ENCODE data around the gene MAGI2.
"Not testable (repeated sequence)": the region's sequence is repeated elsewhere in the genome, so short reads cannot be mapped to it uniquely, and the experiment has no call there.

The MAGI2 gene

DNA sequence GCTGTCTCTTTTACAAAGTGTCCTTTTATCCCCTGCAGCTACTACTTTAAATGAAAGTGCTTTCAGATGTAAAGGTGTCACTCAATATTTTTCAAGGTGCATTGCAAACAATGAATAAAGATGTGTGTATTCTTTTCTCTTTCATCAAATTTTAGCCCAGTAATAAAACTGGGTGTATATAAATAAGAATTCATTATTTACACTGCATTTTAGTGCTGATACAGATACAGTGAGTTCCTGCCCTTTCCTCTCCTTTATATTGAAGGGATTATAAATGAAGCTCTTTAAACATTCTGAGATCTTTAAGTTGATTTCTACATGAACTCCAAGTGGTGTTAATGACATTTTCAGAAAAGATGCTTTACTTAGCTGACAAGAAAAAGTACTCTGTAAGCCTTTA lies 1137.4 kb downstream of the MAGI2 start:
- Histone ChIP-seq H3K27me3 (ENCODE audit: control insufficient read depth, insufficient read depth, low read length) (no peaks in the 10 kb centered on the region), H3K27ac (ENCODE audit: low read depth, low read length) (no peak overlapping the region), H3K9me3 (ENCODE audit: control insufficient read depth, insufficient read depth, low read depth, low read length) (no peaks in the 10 kb centered on the region), H3K4me3 (ENCODE audit: low read depth, low read length) (no peak overlapping the region), H3K4me1 (ENCODE audit: control insufficient read depth, insufficient read depth, low read length) (no peaks in the 10 kb centered on the region), H3K36me3 (ENCODE audit: control insufficient read depth, insufficient read depth, low read length) (no peaks in the 10 kb centered on the region), H3K9ac (ENCODE audit: low read length) (no peak overlapping the region)

DNA sequence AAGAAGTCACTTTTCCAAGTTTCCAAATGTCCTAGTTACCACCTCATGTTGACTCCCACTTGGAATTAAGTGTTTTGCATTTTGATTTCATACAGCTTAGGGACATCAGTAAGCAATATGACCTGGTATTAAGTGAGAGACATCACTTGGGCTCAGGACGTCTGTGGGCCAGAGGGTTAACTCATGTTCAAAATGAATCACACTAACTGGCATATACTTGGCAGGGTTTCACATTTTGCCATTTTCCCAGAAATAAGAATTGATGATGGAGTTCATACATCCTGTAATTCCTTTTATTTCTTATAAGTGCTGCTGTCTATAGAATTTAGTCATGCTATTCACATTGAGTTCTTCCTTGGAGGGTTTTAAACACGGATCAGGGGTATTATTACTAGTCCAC lies 1138.3 kb downstream of the MAGI2 start:
- H3K4me3 ChIP-seq (ENCODE audit: low read depth, low read length) = no peak overlapping the region
- no peak overlapping the region for H3K27ac ChIP-seq (ENCODE audit: low read depth, low read length)
- no peaks in the 10 kb centered on the region for H3K9me3 ChIP-seq (ENCODE audit: control insufficient read depth, insufficient read depth, low read depth, low read length)
- no peaks in the 10 kb centered on the region for H3K4me1 ChIP-seq (ENCODE audit: control insufficient read depth, insufficient read depth, low read length)
- H3K27me3 ChIP-seq (ENCODE audit: control insufficient read depth, insufficient read depth, low read length) = no peaks in the 10 kb centered on the region
- H3K36me3 ChIP-seq (ENCODE audit: control insufficient read depth, insufficient read depth, low read length) = no peaks in the 10 kb centered on the region
- H3K9ac ChIP-seq (ENCODE audit: low read length) = no peak overlapping the region

GRCh38 chr7:78311181-78311580 lies 1142.3 kb downstream of the MAGI2 start:
- no peaks in the 10 kb centered on the region for H3K36me3 ChIP-seq (ENCODE audit: control insufficient read depth, insufficient read depth, low read length)
- H3K9ac ChIP-seq (ENCODE audit: low read length) = no peak overlapping the region
- H3K9me3 ChIP-seq (ENCODE audit: control insufficient read depth, insufficient read depth, low read depth, low read length) = no peaks in the 10 kb centered on the region
- peaks cover 1% of the 10 kb centered on the region; the same call in 1 of the 2 replicates for H3K4me1 ChIP-seq (ENCODE audit: control insufficient read depth, insufficient read depth, low read length)
- H3K27ac ChIP-seq (ENCODE audit: low read depth, low read length) = no peak overlapping the region
- H3K4me3 ChIP-seq (ENCODE audit: low read depth, low read length) = no peak overlapping the region
- no peaks in the 10 kb centered on the region for H3K27me3 ChIP-seq (ENCODE audit: control insufficient read depth, insufficient read depth, low read length)

- Histone ChIP-seq H3K4me1 (ENCODE audit: control insufficient read depth, insufficient read depth, low read length) (peaks cover 4% of the 10 kb centered on the region; the same call in 1 of the 2 replicates), H3K9ac (ENCODE audit: low read length) (no peak overlapping the region), H3K9me3 (ENCODE audit: control insufficient read depth, insufficient read depth, low read depth, low read length) (no peaks in the 10 kb centered on the region), H3K4me3 (ENCODE audit: low read depth, low read length) (no peak overlapping the region), H3K36me3 (ENCODE audit: control insufficient read depth, insufficient read depth, low read length) (no peaks in the 10 kb centered on the region), H3K27ac (ENCODE audit: low read depth, low read length) (no peak overlapping the region), H3K27me3 (ENCODE audit: control insufficient read depth, insufficient read depth, low read length) (no peaks in the 10 kb centered on the region)
Observed at GRCh38 chr7:78307892-78308291, 1145.6 kb downstream of the MAGI2 start.

GRCh38 chr7:78306634-78307033 lies 1146.8 kb downstream of the MAGI2 start:
- Histone ChIP-seq H3K27me3 (ENCODE audit: control insufficient read depth, insufficient read depth, low read length) (no peaks in the 10 kb centered on the region), H3K9ac (ENCODE audit: low read length) (no peak overlapping the region), H3K36me3 (ENCODE audit: control insufficient read depth, insufficient read depth, low read length) (no peaks in the 10 kb centered on the region), H3K9me3 (ENCODE audit: control insufficient read depth, insufficient read depth, low read depth, low read length) (no peaks in the 10 kb centered on the region), H3K4me1 (ENCODE audit: control insufficient read depth, insufficient read depth, low read length) (peaks cover 4% of the 10 kb centered on the region; the same call in 1 of the 2 replicates), H3K4me3 (ENCODE audit: low read depth, low read length) (no peak overlapping the region), H3K27ac (ENCODE audit: low read depth, low read length) (no peak overlapping the region)

DNA sequence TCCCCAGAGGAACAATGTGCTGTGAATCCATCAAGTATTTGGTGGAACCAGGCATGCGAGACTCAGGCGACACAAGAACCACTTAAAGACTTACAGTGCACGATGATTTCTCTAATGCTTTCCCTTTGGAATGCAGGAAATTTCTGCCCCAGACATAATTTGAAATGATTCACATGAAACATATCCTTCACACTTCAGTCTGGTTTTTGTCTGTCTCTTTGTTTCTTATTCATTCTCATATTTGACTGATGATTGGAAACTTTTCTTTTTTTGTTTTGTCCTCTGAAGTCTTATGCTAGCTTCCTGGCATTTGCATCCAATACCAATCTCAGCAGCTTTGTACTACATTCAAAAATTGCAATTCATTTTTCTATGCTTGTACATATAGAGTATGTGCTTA lies 1152.1 kb downstream of the MAGI2 start:
- Histone ChIP-seq H3K27me3 (ENCODE audit: control insufficient read depth, insufficient read depth, low read length) (no peaks in the 10 kb centered on the region), H3K9ac (ENCODE audit: low read length) (no peak overlapping the region), H3K4me3 (ENCODE audit: low read depth, low read length) (no peak overlapping the region), H3K27ac (ENCODE audit: low read depth, low read length) (no peak overlapping the region), H3K36me3 (ENCODE audit: control insufficient read depth, insufficient read depth, low read length) (no peaks in the 10 kb centered on the region), H3K4me1 (ENCODE audit: control insufficient read depth, insufficient read depth, low read length) (peaks cover 4% of the 10 kb centered on the region; the same call in 1 of the 2 replicates), H3K9me3 (ENCODE audit: control insufficient read depth, insufficient read depth, low read depth, low read length) (no peaks in the 10 kb centered on the region)

GRCh38 chr7:78299088-78299487 lies 1154.4 kb downstream of the MAGI2 start:
- no peaks in the 10 kb centered on the region for H3K9me3 ChIP-seq (ENCODE audit: control insufficient read depth, insufficient read depth, low read depth, low read length)
- no peaks in the 10 kb centered on the region for H3K4me1 ChIP-seq (ENCODE audit: control insufficient read depth, insufficient read depth, low read length)
- H3K27ac ChIP-seq (ENCODE audit: low read depth, low read length) = no peak overlapping the region
- no peaks in the 10 kb centered on the region for H3K27me3 ChIP-seq (ENCODE audit: control insufficient read depth, insufficient read depth, low read length)
- no peak overlapping the region for H3K4me3 ChIP-seq (ENCODE audit: low read depth, low read length)
- no peak overlapping the region for H3K9ac ChIP-seq (ENCODE audit: low read length)
- H3K36me3 ChIP-seq (ENCODE audit: control insufficient read depth, insufficient read depth, low read length) = no peaks in the 10 kb centered on the region

DNA sequence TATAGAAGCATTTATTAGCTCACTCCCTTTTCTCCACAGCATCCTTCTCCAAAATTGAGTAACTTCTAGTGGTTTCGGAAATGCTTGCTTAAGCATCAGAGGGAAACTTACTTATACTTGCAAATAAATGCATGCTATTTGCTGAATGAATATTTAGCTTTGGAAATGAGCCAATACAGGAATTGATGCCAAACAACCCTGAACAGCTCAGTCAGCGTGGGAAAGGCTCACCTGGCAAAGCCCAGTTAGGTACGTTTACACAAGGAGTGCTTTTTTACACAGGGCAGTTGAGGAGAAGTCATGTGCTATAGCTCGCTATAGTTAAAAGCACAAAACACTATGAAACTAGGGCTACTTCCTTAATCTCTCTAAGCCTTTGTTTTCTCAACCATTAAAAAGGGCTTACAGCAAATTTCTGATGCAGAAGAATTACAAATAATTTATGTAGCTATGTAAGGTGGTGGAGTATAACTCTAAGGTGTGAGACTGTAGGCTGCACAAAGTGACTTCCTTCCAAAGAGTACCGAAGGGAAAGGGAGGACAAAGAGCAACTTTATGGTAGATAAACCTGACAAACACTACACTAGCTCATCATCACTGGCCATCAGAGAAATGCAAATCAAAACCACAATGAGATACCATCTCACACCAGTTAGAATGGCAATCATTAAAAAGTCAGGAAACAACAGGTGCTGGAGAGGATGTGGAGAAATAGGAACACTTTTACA lies 1156.7 kb downstream of the MAGI2 start:
- H3K27ac ChIP-seq (ENCODE audit: low read depth, low read length) = no peak overlapping the region
- no peaks in the 10 kb centered on the region for H3K4me1 ChIP-seq (ENCODE audit: control insufficient read depth, insufficient read depth, low read length)
- no peaks in the 10 kb centered on the region for H3K27me3 ChIP-seq (ENCODE audit: control insufficient read depth, insufficient read depth, low read length)
- H3K9ac ChIP-seq (ENCODE audit: low read length) = no peak overlapping the region
- H3K4me3 ChIP-seq (ENCODE audit: low read depth, low read length) = no peak overlapping the region
- H3K9me3 ChIP-seq (ENCODE audit: control insufficient read depth, insufficient read depth, low read depth, low read length) = peaks cover 2% of the 10 kb centered on the region; the same call in 1 of the 2 replicates
- no peaks in the 10 kb centered on the region for H3K36me3 ChIP-seq (ENCODE audit: control insufficient read depth, insufficient read depth, low read length)

DNA sequence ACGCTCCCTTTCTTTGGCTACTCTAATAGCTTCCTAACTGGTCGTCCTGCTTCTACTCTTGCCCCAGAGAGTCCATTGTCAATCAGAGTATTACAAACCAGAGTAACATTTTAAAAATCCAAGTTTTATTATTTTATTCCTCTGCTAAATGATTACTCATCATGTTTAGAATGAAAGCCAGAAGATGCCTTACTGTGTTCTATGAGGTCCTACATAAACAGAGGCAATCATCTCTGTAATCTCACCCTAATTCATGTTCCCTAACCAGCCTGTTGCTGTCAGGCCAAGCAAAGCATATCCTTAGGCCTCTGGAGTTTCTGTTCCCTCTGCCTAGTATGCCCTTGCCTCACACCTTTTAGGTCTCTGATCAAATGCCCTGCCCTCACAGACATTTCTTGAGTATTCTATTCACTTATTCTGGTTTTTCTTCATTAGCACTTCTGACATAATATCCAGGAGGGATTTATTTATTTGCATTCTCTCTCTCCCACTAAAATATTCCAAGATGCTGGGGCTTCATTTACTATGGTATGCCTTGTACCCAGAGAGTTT lies 1157.3 kb downstream of the MAGI2 start:
- peaks cover 2% of the 10 kb centered on the region; the same call in 1 of the 2 replicates for H3K9me3 ChIP-seq (ENCODE audit: control insufficient read depth, insufficient read depth, low read depth, low read length)
- no peaks in the 10 kb centered on the region for H3K36me3 ChIP-seq (ENCODE audit: control insufficient read depth, insufficient read depth, low read length)
- no peaks in the 10 kb centered on the region for H3K27me3 ChIP-seq (ENCODE audit: control insufficient read depth, insufficient read depth, low read length)
- no peaks in the 10 kb centered on the region for H3K4me1 ChIP-seq (ENCODE audit: control insufficient read depth, insufficient read depth, low read length)
- no peak overlapping the region for H3K27ac ChIP-seq (ENCODE audit: low read depth, low read length)
- H3K4me3 ChIP-seq (ENCODE audit: low read depth, low read length) = no peak overlapping the region
- no peak overlapping the region for H3K9ac ChIP-seq (ENCODE audit: low read length)

DNA sequence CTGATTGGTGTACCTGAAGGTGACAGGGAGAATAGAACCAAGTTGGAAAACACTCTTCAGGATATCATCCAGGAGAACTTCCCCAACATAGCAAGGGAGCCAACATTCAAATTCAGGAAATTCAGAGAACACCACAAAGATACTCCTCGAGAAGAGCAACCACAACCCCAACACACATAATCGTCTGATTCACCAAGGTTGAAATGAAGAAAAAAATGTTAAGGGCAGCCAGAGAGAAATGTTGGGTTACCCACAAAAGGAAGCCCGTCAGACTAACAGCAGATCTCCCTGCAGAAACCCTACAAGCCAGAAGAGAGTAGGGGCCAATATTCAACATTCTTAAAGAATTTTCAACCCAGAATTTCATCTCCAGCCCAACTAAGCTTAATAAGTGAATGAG lies 1164.0 kb downstream of the MAGI2 start:
- not testable (repeated sequence) for H3K36me3 ChIP-seq (ENCODE audit: control insufficient read depth, insufficient read depth, low read length); H3K9ac ChIP-seq (ENCODE audit: low read length); H3K4me1 ChIP-seq (ENCODE audit: control insufficient read depth, insufficient read depth, low read length); H3K27ac ChIP-seq (ENCODE audit: low read depth, low read length); H3K9me3 ChIP-seq (ENCODE audit: control insufficient read depth, insufficient read depth, low read depth, low read length); H3K27me3 ChIP-seq (ENCODE audit: control insufficient read depth, insufficient read depth, low read length); H3K4me3 ChIP-seq (ENCODE audit: low read depth, low read length)

DNA sequence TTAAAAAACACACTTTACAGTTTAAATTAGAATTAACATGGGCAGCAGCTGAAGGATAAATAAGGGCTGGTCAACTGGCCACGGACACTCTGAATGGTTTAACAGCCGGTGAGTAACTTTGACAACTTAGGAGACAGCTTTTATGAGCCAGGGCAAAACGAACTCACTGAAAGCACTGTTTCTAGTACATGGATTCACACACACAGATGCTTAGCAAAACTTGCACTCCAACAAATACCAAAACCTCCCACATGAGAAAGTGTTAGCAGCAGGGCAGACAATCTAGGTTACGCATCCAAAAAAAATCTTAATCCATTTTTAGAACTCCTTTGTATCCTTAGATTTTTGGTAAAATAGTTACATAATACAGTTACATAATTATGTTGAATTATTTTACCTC lies 1168.5 kb downstream of the MAGI2 start:
- no peak overlapping the region for H3K27ac ChIP-seq (ENCODE audit: low read depth, low read length)
- H3K9ac ChIP-seq (ENCODE audit: low read length) = no peak overlapping the region
- H3K36me3 ChIP-seq (ENCODE audit: control insufficient read depth, insufficient read depth, low read length) = no peaks in the 10 kb centered on the region
- H3K27me3 ChIP-seq (ENCODE audit: control insufficient read depth, insufficient read depth, low read length) = no peaks in the 10 kb centered on the region
- H3K4me1 ChIP-seq (ENCODE audit: control insufficient read depth, insufficient read depth, low read length) = no peaks in the 10 kb centered on the region
- no peaks in the 10 kb centered on the region for H3K9me3 ChIP-seq (ENCODE audit: control insufficient read depth, insufficient read depth, low read depth, low read length)
- no peak overlapping the region for H3K4me3 ChIP-seq (ENCODE audit: low read depth, low read length)

All from HUES6 (cell line).